ENCODE data around the gene YJEFN3.

GRCh38 chr19:19534556-19535265, 6.0 kb downstream of the YJEFN3 start:
- TF ChIP-seq, protein P1, sequence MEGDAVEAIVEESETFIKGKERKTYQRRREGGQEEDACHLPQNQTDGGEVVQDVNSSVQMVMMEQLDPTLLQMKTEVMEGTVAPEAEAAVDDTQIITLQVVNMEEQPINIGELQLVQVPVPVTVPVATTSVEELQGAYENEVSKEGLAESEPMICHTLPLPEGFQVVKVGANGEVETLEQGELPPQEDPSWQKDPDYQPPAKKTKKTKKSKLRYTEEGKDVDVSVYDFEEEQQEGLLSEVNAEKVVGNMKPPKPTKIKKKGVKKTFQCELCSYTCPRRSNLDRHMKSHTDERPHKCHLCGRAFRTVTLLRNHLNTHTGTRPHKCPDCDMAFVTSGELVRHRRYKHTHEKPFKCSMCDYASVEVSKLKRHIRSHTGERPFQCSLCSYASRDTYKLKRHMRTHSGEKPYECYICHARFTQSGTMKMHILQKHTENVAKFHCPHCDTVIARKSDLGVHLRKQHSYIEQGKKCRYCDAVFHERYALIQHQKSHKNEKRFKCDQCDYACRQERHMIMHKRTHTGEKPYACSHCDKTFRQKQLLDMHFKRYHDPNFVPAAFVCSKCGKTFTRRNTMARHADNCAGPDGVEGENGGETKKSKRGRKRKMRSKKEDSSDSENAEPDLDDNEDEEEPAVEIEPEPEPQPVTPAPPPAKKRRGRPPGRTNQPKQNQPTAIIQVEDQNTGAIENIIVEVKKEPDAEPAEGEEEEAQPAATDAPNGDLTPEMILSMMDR (IDR thresholded peaks at IDR 0.05; ENCODE audit: low read length): no peak
- TF ChIP-seq EZH2 (IDR thresholded peaks at IDR 0.05; ENCODE audit: borderline replicate concordance, low read length): no peak

Data from OCI-LY1 (cell line).